Thoracic aorta (tissue), 2 donors: Measurements from ENCODE around the gene CENPC. TPM values are rescaled to one million over a fixed set of nuclear protein-coding genes. Genes with fewer than 3 reads are reported as not detected.

ENCODE experiments used
- ATAC-seq: fragments of 150-250 bp; one replicate; pipeline ENCODE4 v1.8.0; 2017; ENCODE audit warnings: low read depth; ENCODE audit not compliant: insufficient number of reproducible peaks, low FRiP score
- DNase-seq: peaks from one replicate; pipeline ENCODE4 v3.0.0-alpha.2; 2020; ENCODE audit warnings: low spot score
- H3K27ac ChIP-seq, 2 donors: fragments of 200-600 bp; sonication (generic); 1 replicate in 1 of 2; 2 replicates in 1 of 2; pipeline ENCODE4 v1.5.1; 2016; ENCODE audit warnings: mild to moderate bottlenecking in 2 of 2, moderate library complexity in 2 of 2
- H3K27me3 ChIP-seq: fragments of 200-600 bp; sonication (generic); replicated peaks from 2 replicates; pipeline ENCODE4 v1.6.0; 2016; ENCODE audit warnings: mild to moderate bottlenecking; ENCODE audit not compliant: insufficient read depth
- H3K36me3 ChIP-seq: fragments of 200-600 bp; sonication (generic); one replicate; pipeline ENCODE4 v1.5.1; 2016
- H3K4me1 ChIP-seq, 2 donors: fragments of 200-600 bp; sonication (generic); 1 replicate in 1 of 2; 2 replicates in 1 of 2; pipeline versions ENCODE4 v1.5.1 to v1.6.0; 2016; ENCODE audit warnings: low read depth in 2 of 2, mild to moderate bottlenecking in 1 of 2; ENCODE audit not compliant: control insufficient read depth in 1 of 2
- H3K4me3 ChIP-seq: fragments of 200-600 bp; sonication (generic); 2 replicates; pipeline ENCODE4 v1.5.1; 2016; ENCODE audit warnings: mild to moderate bottlenecking
- H3K9me3 ChIP-seq: fragments of 200-600 bp; sonication (generic); 2 replicates; pipeline ENCODE4 v1.5.1; 2016
- CTCF ChIP-seq: fragments of 200-600 bp; sonication (generic); IDR thresholded peaks from one replicate; pipeline ENCODE4 v1.5.1; 2019; ENCODE audit warnings: antibody characterized with exemption
- total RNA-seq, 2 donors: library from RNA; depleted of rRNA; stranded (reverse); fragments of >200 nt; gene quantifications; one replicate each; pipeline versions ENCODE4 v1.1.0 to v1.2.3, GENCODE V29; 2016

Gene CENPC
- total RNA-seq, 2 donors from 2014 or later, result 25.3 to 38.8 TPM

GRCh38 chr4:67581208-67581857, 36.0 kb upstream of the CENPC start:
- TF ChIP-seq CTCF, result no peak
- Histone ChIP-seq H3K4me1 (no peaks in the 10 kb centered on the region), H3K27me3 (no peaks in the 10 kb centered on the region)

GRCh38 chr4:67580577-67580976, 35.3 kb upstream of the CENPC start:
- H3K9me3 ChIP-seq, result no peaks in the 10 kb centered on the region
- no peaks in the 10 kb centered on the region for H3K4me1 ChIP-seq
- no peaks in the 10 kb centered on the region for H3K36me3 ChIP-seq
- no peak for DNase-seq
- ATAC-seq, result no peak
- TF ChIP-seq CTCF, result no peak
- H3K27me3 ChIP-seq, result no peaks in the 10 kb centered on the region
- H3K27ac ChIP-seq, result no peak overlapping the region
- no peak overlapping the region for H3K4me3 ChIP-seq

More at GRCh38 chr4:67581208-67581857, 36.0 kb upstream of the CENPC start:
- DNase-seq (no peak), ATAC-seq (no peak)
- Histone ChIP-seq H3K4me3 (no peak overlapping the region), H3K36me3 (no peaks in the 10 kb centered on the region), H3K9me3 (no peaks in the 10 kb centered on the region), H3K27ac (no peak overlapping the region)

- Histone ChIP-seq H3K36me3 (no peaks in the 10 kb centered on the region), H3K27me3 (no peaks in the 10 kb centered on the region), H3K4me3 (no peak overlapping the region), H3K27ac (no peak overlapping the region), H3K4me1 (no peaks in the 10 kb centered on the region), H3K9me3 (no peaks in the 10 kb centered on the region)
- TF ChIP-seq CTCF, result no peak
- ATAC-seq (no peak), DNase-seq (no peak)
Observed at GRCh38 chr4:67576538-67576937, 31.2 kb upstream of the CENPC start.

GRCh38 chr4:67576059-67576466, 30.8 kb upstream of the CENPC start:
- Histone ChIP-seq H3K27me3 (no peaks in the 10 kb centered on the region), H3K4me3 (no peak overlapping the region), H3K27ac (no peak overlapping the region), H3K9me3 (no peaks in the 10 kb centered on the region), H3K4me1 (no peaks in the 10 kb centered on the region), H3K36me3 (no peaks in the 10 kb centered on the region)
- TF ChIP-seq CTCF, result no peak
- DNase-seq (no peak), ATAC-seq (no peak)

DNA sequence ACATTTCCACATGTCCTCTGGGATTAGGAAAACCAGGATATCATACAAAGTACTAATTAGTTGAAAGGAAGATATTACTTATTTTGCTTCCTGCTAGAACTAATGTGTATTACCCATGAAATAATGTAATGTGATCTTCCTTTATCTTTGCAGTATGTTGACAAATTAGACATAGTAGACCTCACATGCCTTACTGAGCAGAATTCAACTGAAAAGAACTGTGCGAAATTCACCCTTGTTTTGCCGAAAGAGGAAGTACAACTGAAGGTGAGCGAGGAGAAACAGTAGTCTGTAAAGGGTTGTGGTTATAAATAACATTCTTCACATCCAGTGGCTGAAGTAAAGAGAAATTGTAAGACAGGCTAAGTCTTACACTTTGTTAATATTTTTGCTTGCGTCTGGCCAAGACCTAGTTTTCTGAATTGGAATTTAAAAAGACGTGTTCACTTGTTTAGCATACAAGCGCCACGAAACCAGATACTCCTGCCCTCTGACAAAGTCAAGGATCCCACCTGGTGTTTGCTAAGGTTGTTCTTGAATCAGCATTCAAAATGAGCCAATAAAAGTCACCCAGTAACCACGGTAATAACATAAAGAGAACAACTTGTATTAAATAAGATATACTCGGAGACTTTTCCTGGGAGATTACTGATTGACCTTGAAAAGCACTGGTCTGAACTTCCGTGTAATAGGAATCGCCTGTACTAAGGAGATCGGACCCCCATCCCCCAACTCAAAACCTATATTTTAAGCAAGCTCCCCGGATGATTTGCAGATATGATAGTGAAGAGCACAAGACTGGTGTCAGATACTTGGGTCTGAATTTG, 30.1 kb upstream of the CENPC start:
- no peaks in the 10 kb centered on the region for H3K27me3 ChIP-seq
- no peaks in the 10 kb centered on the region for H3K36me3 ChIP-seq
- H3K4me3 ChIP-seq, result no peak overlapping the region
- TF ChIP-seq CTCF, result no peak
- DNase-seq (no peak), ATAC-seq (no peak)
- H3K9me3 ChIP-seq, result no peaks in the 10 kb centered on the region
- no peak overlapping the region for H3K27ac ChIP-seq
- no peaks in the 10 kb centered on the region for H3K4me1 ChIP-seq
